GM12878 (cell line): Measurements from ENCODE around the gene GON4L. TPM values are rescaled to one million over a fixed set of nuclear protein-coding genes. Genes with fewer than 3 reads are reported as not detected.

ENCODE experiments used
- ATAC-seq: fragments of 200-7000 bp; cut with Tn5 transposase; 3 replicates; pipeline ENCODE4 v1.9.1; 2020; ENCODE audit warnings: mild to moderate bottlenecking, moderate library complexity
- BruUV-seq: library from RNA; stranded (reverse); fragments of 400-500 nt; replicated peaks from 2 replicates; lab custom pipeline; 2021; lab: Mats Ljungman, UMichigan
- CTCF ChIA-PET: fragments of 300-600 bp; sonication (Branson Sonifier 250); formaldehyde crosslinking; extraction: SDS; loops from one replicate; lab custom pipeline; 2021; ENCODE audit warnings: inconsistent platforms; lab: Yijun Ruan, JAX
- POLR2A ChIA-PET: fragments of 350-600 bp; formaldehyde crosslinking; extraction: SDS; loops from one replicate; lab custom pipeline; 2021; ENCODE audit warnings: inconsistent platforms; lab: Charles Lee
- RAD21 ChIA-PET: fragments of 300-600 bp; sonication (Branson Sonifier 250); formaldehyde crosslinking; loops from one replicate; lab custom pipeline; 2023; ENCODE audit warnings: antibody characterized with exemption; ENCODE audit not compliant: unreplicated experiment; lab: Charles Lee
- SMC1A ChIA-PET: fragments of 300-600 bp; sonication (Branson Sonifier 250); formaldehyde crosslinking; loops from one replicate; lab custom pipeline; 2023; ENCODE audit not compliant: unreplicated experiment, uncharacterized antibody; lab: Charles Lee
- DNase-seq: peaks from one replicate; pipeline ENCODE4 v3.0.0-alpha.2; 2011; ENCODE audit warnings: low read depth, low spot score
- FAIRE-seq: peaks from 3 replicates; lab custom pipeline; 2011; peaks lifted over from hg19 to GRCh38; lab: Jason Lieb, UNC
- H2AFZ ChIP-seq: 2 replicates; pipeline ENCODE4 v1.6.0; 2011; ENCODE audit warnings: low read depth, low read length, control low read depth; ENCODE audit not compliant: control insufficient read depth
- H3K27ac ChIP-seq: 2 replicates; pipeline ENCODE4 v1.5.1; 2011; ENCODE audit warnings: control low read depth; ENCODE audit not compliant: control insufficient read depth, insufficient read depth
- H3K27me3 ChIP-seq, 2 experiments: replicated peaks in 1 of 2; 2 replicates each; pipeline versions ENCODE4 v1.6.0 to v1.6.1; 2011; ENCODE audit warnings: low read length in 1 of 2; ENCODE audit not compliant: control insufficient read depth in 2 of 2, insufficient read depth in 2 of 2
- H3K36me3 ChIP-seq, 2 experiments: 2 replicates each; pipeline ENCODE4 v1.5.1; 2011; ENCODE audit warnings: low read length in 1 of 2; ENCODE audit not compliant: control insufficient read depth in 2 of 2, insufficient read depth in 2 of 2
- H3K4me1 ChIP-seq: 2 replicates; pipeline ENCODE4 v1.6.1; 2011; ENCODE audit warnings: mild to moderate bottlenecking, low read length, moderate library complexity, mixed read lengths; ENCODE audit not compliant: control insufficient read depth, insufficient read depth
- H3K4me2 ChIP-seq: 2 replicates; pipeline ENCODE4 v1.6.0; 2011; ENCODE audit warnings: control low read depth; ENCODE audit not compliant: control insufficient read depth, insufficient read depth
- H3K4me3 ChIP-seq: fragments of 200-600 bp; sonication (generic); 2 replicates; pipeline ENCODE4 v1.5.1; 2016
- H3K79me2 ChIP-seq: 2 replicates; pipeline ENCODE4 v1.6.0; 2011; ENCODE audit warnings: low read length; ENCODE audit not compliant: control insufficient read depth, insufficient read depth
- H3K9ac ChIP-seq: 2 replicates; pipeline ENCODE4 v1.8.0; 2011; ENCODE audit warnings: low read length, control low read depth, mixed read lengths; ENCODE audit not compliant: control insufficient read depth, insufficient read depth
- H3K9me3 ChIP-seq: replicated peaks from 3 replicates; pipeline ENCODE4 v1.5.1; 2011; ENCODE audit warnings: mild to moderate bottlenecking, low read length; ENCODE audit not compliant: control insufficient read depth, insufficient read depth
- H4K20me1 ChIP-seq: 2 replicates; pipeline ENCODE4 v1.6.0; 2011; ENCODE audit not compliant: control insufficient read depth, insufficient read depth
- BRCA1 ChIP-seq: IDR thresholded peaks from 2 replicates; pipeline ENCODE4 v1.6.1; 2011; ENCODE audit warnings: low read depth, low read length, improper control_type of control experiment
- ESRRA ChIP-seq: IDR thresholded peaks from 2 replicates; pipeline ENCODE4 v1.6.1; 2012; ENCODE audit warnings: mild to moderate bottlenecking, low read length, improper control_type of control experiment
- FOXM1 ChIP-seq: IDR thresholded peaks from 2 replicates; pipeline ENCODE4 v1.6.1; 2012; ENCODE audit warnings: low read depth, mild to moderate bottlenecking, inconsistent platforms, low read length, moderate library complexity
- MEF2A ChIP-seq: IDR thresholded peaks from 2 replicates; pipeline ENCODE4 v1.6.1; 2011; ENCODE audit warnings: low read depth, mild to moderate bottlenecking, low read length, moderate library complexity; ENCODE audit not compliant: insufficient read depth
- NFIC ChIP-seq: IDR thresholded peaks from 2 replicates; pipeline ENCODE4 v1.6.1; 2012; ENCODE audit warnings: low read depth, mild to moderate bottlenecking, inconsistent platforms, low read length, moderate library complexity
- PBX3 ChIP-seq: IDR thresholded peaks from 2 replicates; pipeline ENCODE4 v1.6.1; 2011; ENCODE audit warnings: mild to moderate bottlenecking, low read depth, low read length, moderate library complexity; ENCODE audit not compliant: insufficient replicate concordance
- POLR2A ChIP-seq: IDR thresholded peaks from 2 replicates; pipeline ENCODE4 v1.6.1; 2011; ENCODE audit warnings: low read depth, mild to moderate bottlenecking, low read length
- POLR2AphosphoS5 ChIP-seq: IDR thresholded peaks from 2 replicates; pipeline ENCODE4 v1.6.1; 2011; ENCODE audit warnings: mild to moderate bottlenecking, low read length, inconsistent platforms
- RB1 ChIP-seq: fragments of 450-650 bp; formaldehyde crosslinking; IDR thresholded peaks from 2 replicates; pipeline ENCODE4 v1.6.1; 2017; ENCODE audit warnings: mild to moderate bottlenecking, borderline replicate concordance
- RELA ChIP-seq: fragments of 450-650 bp; IDR thresholded peaks from 2 replicates; pipeline ENCODE4 v1.8.0; 2014; ENCODE audit warnings: borderline replicate concordance; ENCODE audit not compliant: partially characterized antibody
- SMAD1 ChIP-seq: fragments of 450-650 bp; IDR thresholded peaks from 2 replicates; pipeline ENCODE4 v1.6.1; 2018; ENCODE audit warnings: mild to moderate bottlenecking, low read depth; ENCODE audit not compliant: partially characterized antibody
- SMC3 ChIP-seq: IDR thresholded peaks from 2 replicates; pipeline ENCODE4 v1.6.1; 2011; ENCODE audit warnings: low read length, improper control_type of control experiment, borderline replicate concordance
- SPI1 ChIP-seq: IDR thresholded peaks from 2 replicates; pipeline ENCODE4 v1.6.1; 2011; ENCODE audit warnings: low read depth, mild to moderate bottlenecking, low read length, moderate library complexity, borderline replicate concordance; ENCODE audit not compliant: insufficient read depth
- SRF ChIP-seq, 2 experiments: IDR thresholded peaks; 2 replicates each; pipeline ENCODE4 v1.6.1; 2011; ENCODE audit warnings: low read depth in 2 of 2, low read length in 2 of 2, mild to moderate bottlenecking in 1 of 2, moderate library complexity in 1 of 2
- TCF12 ChIP-seq: IDR thresholded peaks from 2 replicates; pipeline ENCODE4 v1.6.1; 2011; ENCODE audit warnings: low read depth, mild to moderate bottlenecking, low read length
- YBX1 ChIP-seq: fragments of 450-650 bp; IDR thresholded peaks from 2 replicates; pipeline ENCODE4 v1.6.1; 2016; ENCODE audit warnings: antibody characterized with exemption
- YY1 ChIP-seq: IDR thresholded peaks from 2 replicates; pipeline ENCODE4 v1.6.1; 2011; ENCODE audit warnings: low read depth, mild to moderate bottlenecking, low read length
- ZBTB40 ChIP-seq: fragments of 450-650 bp; IDR thresholded peaks from 2 replicates; pipeline ENCODE4 v1.6.1; 2016; ENCODE audit warnings: mild to moderate bottlenecking, moderate library complexity, borderline replicate concordance
- ZZZ3 ChIP-seq: IDR thresholded peaks from 2 replicates; pipeline ENCODE4 v1.6.1; 2011; ENCODE audit warnings: low read depth; ENCODE audit not compliant: control insufficient read depth, insufficient read length
- WGBS: methylation state at CpG from one replicate; pipeline ENCODE4 v1.1.6; 2016; ENCODE audit warnings: low lambda C conversion rate; ENCODE audit not compliant: insufficient replicate concordance, insufficient coverage; ENCODE audit errors: missing lambda C conversion rate; 5-methylcytosine and 5-hydroxymethylcytosine counted together
- in situ Hi-C: fragments of 300-500 bp; cut with MboI; formaldehyde crosslinking; loops from 9 replicates; pipeline ENCODE4 v1.14.3; 2018; ENCODE audit warnings: mixed read lengths
- intact Hi-C: fragments of 100-400 bp; cut with micrococcal nuclease; formaldehyde crosslinking; loops from one replicate; pipeline ENCODE4 v1.14.2; 2022; ENCODE audit not compliant: unreplicated experiment
- polyA plus RNA-seq, 11 experiments: library from polyadenylated mRNA; depleted of rRNA in 4 of 11; unstranded in 6 of 11; stranded (reverse) in 5 of 11; fragments of >200 nt; fragmentation: Nextera tagmentation in 4 of 11; fragmentation: Illumina TruSeq in 1 of 11; extraction: Ambion mirVana in 4 of 11; extraction: Trizol in 1 of 11; gene quantifications; 1 replicate in 1 of 11; 2 replicates in 10 of 11; pipeline versions ENCODE4 v1.2.1 to v1.2.3, GENCODE V29; 2011 to 2016; ENCODE audit warnings: inconsistent platforms in 2 of 11, missing spikeins in 2 of 11, low read depth in 1 of 11
- total RNA-seq, 4 experiments: library from RNA; depleted of rRNA in 3 of 4; stranded (reverse); fragments of >200 nt in 3 of 4; fragmentation: Illumina TruSeq in 1 of 4; extraction: Trizol in 1 of 4; gene quantifications; 2 replicates each; pipeline versions ENCODE4 v1.2.1 to v1.2.3, GENCODE V29; 2013 to 2021

The GON4L gene
- total and polyA plus RNA-seq, 10 of the 15 experiments (the other 5 are each of a cell fraction or from before 2014, with no cell fraction given): 17.7 to 40.7 (median 28.0) TPM

- ChIA-PET CTCF (interaction anchor here (0.8 to 2.7 kb wide), 8 partner anchors 11 to 207 kb away, joined by 3 to 6 read pairs (median 4); partner anchors contain the start of gene KHDC4), POLR2A (interaction anchor here (0.5 to 4.3 kb wide), 19 partner anchors 9 to 1866 kb away, joined by 3 to 22 read pairs (median 6); partner anchors contain the start of genes ARHGEF2, KHDC4 and RIT1)
- TF ChIP-seq YY1: 0 out of 2 replicates have a peak, but pooled peaks have one; percentile 20
- no peak for TF ChIP-seq SRF (IDR thresholded peaks at IDR 0.05; ENCODE audit: low read depth in 2 of 2, low read length in 2 of 2)
- no peak for TF ChIP-seq SMAD1
- 0 out of 2 replicates have a peak, but pooled peaks have one; percentile 38 for TF ChIP-seq YBX1
- TF ChIP-seq RB1: no peak
- TF ChIP-seq ZZZ3: no peak
- no peak for TF ChIP-seq FOXM1
- peak; percentile 55; the same call in 1 of the 2 replicates for TF ChIP-seq ZBTB40
- TF ChIP-seq SPI1: peak; percentile 63; the same call in 1 of the 2 replicates
- TF ChIP-seq MEF2A: no peak
- no peak for TF ChIP-seq BRCA1
- TF ChIP-seq PBX3: no peak
- TF ChIP-seq ESRRA: no peak
- TF ChIP-seq RELA: no peak
- no peak for TF ChIP-seq SMC3
- peak; percentile 43; the same call in 1 of the 2 replicates for TF ChIP-seq POLR2A
- TF ChIP-seq POLR2AphosphoS5: no peak
- TF ChIP-seq TCF12: no peak
- TF ChIP-seq NFIC: no peak
These were observed 2.3 kb upstream of the GON4L start, which contains the start of gene SYT11 for GRCh38 chr1:155859234-155859829. Gene SYT11, plus strand, starts transcription at chr1:155859567. Its CDS starts 195 bp downstream, at chr1:155859762.

More at GRCh38 chr1:155859234-155859829, 2.3 kb upstream of the GON4L start, which contains the start of gene SYT11:
- H3K79me2 ChIP-seq: peaks cover 22% of the 10 kb centered on the region
- H3K27ac ChIP-seq: peak within 1 kb of the TSS; percentile 70
- no peaks in the 10 kb centered on the region for H4K20me1 ChIP-seq
- peak within 1 kb of the TSS; percentile 63 for H3K9ac ChIP-seq
- intact Hi-C loops (loop anchor here (2.0 to 10.0 kb wide), 3 partner anchors 51 to 195 kb away; partner anchors contain the start of genes LAMTOR2, RIT1 and UBQLN4), in situ Hi-C loops (no loop called here)
- RAD21 ChIA-PET: interaction anchor here (0.5 to 2.3 kb wide), 15 partner anchors 10 to 130 kb away, joined by 3 to 17 read pairs (median 4); partner anchors contain the start of genes ARHGEF2 and KHDC4
- WGBS: 1% methylated on average over 32 of the region's 33 CpGs
- DNase-seq: peak; percentile 91
- peak; percentile 78 for FAIRE-seq
- H3K4me1 ChIP-seq: peaks cover 15% of the 10 kb centered on the region
- peak; percentile 80 for ATAC-seq
- H3K4me2 ChIP-seq: peak within 1 kb of the TSS; percentile 90
- SMC1A ChIA-PET: interaction anchor here (0.7 to 6.6 kb wide), 19 partner anchors 9 to 207 kb away, joined by 3 to 29 read pairs (median 4); partner anchors contain the start of genes ARHGEF2, KHDC4 and SSR2
- H3K9me3 ChIP-seq: no peaks in the 10 kb centered on the region
- H3K4me3 ChIP-seq: peak within 1 kb of the TSS; percentile 83
- peak within 1 kb of the TSS; percentile 90 for H2AFZ ChIP-seq
- H3K27me3 ChIP-seq: no peaks in the 10 kb centered on the region
- H3K36me3 ChIP-seq: no peaks in the 10 kb centered on the region
- no TSS peak for BruUV-seq
